H1 (cell line): ENCODE measurements around the gene GRIK2.

Experiments used
- CHD1 ChIP-seq: IDR thresholded peaks from 2 replicates; pipeline ENCODE4 v1.6.1; 2012; ENCODE audit warnings: low read depth, low read length, improper control_type of control experiment
- EP300 ChIP-seq, 2 experiments: IDR thresholded peaks; 1 replicate in 1 of 2; 2 replicates in 1 of 2; pipeline ENCODE4 v1.6.1; 2011 to 2012; ENCODE audit warnings: low read depth in 2 of 2, low read length in 2 of 2, mild to moderate bottlenecking in 2 of 2, borderline replicate concordance in 1 of 2, inconsistent platforms in 1 of 2, moderate library complexity in 1 of 2
- EZH2 ChIP-seq: fragments of 200-600 bp; sonication (generic); IDR thresholded peaks from 2 replicates; pipeline ENCODE4 v1.7.1; 2012; ENCODE audit warnings: low read depth, mild to moderate bottlenecking, moderate library complexity, low read length, inconsistent platforms; ENCODE audit not compliant: severe bottlenecking
- MAX ChIP-seq: IDR thresholded peaks from 2 replicates; pipeline ENCODE4 v1.6.1; 2012; ENCODE audit warnings: inconsistent platforms
- POLR2A ChIP-seq, 2 experiments: IDR thresholded peaks; 1 replicate in 1 of 2; 2 replicates in 1 of 2; pipeline ENCODE4 v1.6.1; 2011; ENCODE audit warnings: low read depth in 2 of 2, low read length in 2 of 2, mild to moderate bottlenecking in 2 of 2; ENCODE audit errors: control extremely low read depth in 1 of 2
- RAD21 ChIP-seq, 2 experiments: IDR thresholded peaks in 1 of 2; conservative IDR thresholded peaks in 1 of 2; 2 replicates each; pipeline ENCODE4 v1.6.1; 2011; ENCODE audit warnings: low read depth in 2 of 2, low read length in 2 of 2, improper control_type of control experiment in 1 of 2, inconsistent platforms in 1 of 2, mild to moderate bottlenecking in 1 of 2, moderate library complexity in 1 of 2
- YY1 ChIP-seq: IDR thresholded peaks from 2 replicates; pipeline ENCODE4 v1.6.1; 2011; ENCODE audit warnings: low read depth, mild to moderate bottlenecking, low read length
- TF ChIP-seq, protein P1 (sequence below), 3 experiments: IDR thresholded peaks; 1 replicate in 2 of 3; 2 replicates in 1 of 3; pipeline versions ENCODE4 v1.5.1 to v1.6.1; 2011; ENCODE audit warnings: low read length in 3 of 3, mild to moderate bottlenecking in 3 of 3, inconsistent platforms in 2 of 3, low read depth in 1 of 3, moderate library complexity in 1 of 3; ENCODE audit not compliant: insufficient read depth in 1 of 3; ENCODE audit errors: control extremely low read depth in 1 of 3

DNA sequence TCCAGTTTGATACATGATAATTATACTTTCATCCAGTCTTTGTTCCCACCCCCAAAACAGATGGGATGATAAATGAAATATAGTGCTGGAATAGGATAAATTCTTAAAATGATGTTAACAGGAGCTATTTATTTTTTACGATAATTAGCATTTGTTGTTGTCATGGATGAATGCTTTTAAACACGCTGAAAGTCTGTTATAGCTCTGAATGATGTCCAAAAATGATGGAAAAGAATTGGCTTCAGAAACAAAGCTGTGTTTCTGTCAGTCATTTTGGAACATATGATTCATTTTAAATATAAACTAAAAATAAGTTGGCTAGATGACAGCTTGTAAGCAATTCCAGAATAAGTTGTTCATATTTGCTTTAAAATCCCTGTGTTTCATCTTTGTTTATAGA, 237.4 kb downstream of the GRIK2 start:
- TF ChIP-seq YY1, result no peak
- TF ChIP-seq, protein P1, sequence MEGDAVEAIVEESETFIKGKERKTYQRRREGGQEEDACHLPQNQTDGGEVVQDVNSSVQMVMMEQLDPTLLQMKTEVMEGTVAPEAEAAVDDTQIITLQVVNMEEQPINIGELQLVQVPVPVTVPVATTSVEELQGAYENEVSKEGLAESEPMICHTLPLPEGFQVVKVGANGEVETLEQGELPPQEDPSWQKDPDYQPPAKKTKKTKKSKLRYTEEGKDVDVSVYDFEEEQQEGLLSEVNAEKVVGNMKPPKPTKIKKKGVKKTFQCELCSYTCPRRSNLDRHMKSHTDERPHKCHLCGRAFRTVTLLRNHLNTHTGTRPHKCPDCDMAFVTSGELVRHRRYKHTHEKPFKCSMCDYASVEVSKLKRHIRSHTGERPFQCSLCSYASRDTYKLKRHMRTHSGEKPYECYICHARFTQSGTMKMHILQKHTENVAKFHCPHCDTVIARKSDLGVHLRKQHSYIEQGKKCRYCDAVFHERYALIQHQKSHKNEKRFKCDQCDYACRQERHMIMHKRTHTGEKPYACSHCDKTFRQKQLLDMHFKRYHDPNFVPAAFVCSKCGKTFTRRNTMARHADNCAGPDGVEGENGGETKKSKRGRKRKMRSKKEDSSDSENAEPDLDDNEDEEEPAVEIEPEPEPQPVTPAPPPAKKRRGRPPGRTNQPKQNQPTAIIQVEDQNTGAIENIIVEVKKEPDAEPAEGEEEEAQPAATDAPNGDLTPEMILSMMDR (IDR thresholded peaks at IDR 0.05; ENCODE audit: control extremely low read depth in 1 of 3, insufficient read depth in 1 of 3, low read depth in 1 of 3, low read length in 3 of 3), result no peak
- no peak for TF ChIP-seq POLR2A (IDR thresholded peaks at IDR 0.05; ENCODE audit: control extremely low read depth in 1 of 2, low read depth in 2 of 2, low read length in 2 of 2)
- no peak for TF ChIP-seq EZH2
- no peak for TF ChIP-seq MAX
- TF ChIP-seq RAD21 (IDR thresholded peaks at IDR 0.05 in 1 of 2, conservative IDR thresholded peaks at IDR 0.05 in 1 of 2; ENCODE audit: low read depth in 2 of 2, low read length in 2 of 2), result no peak
- no peak for TF ChIP-seq CHD1
- TF ChIP-seq EP300 (IDR thresholded peaks at IDR 0.05; ENCODE audit: borderline replicate concordance in 1 of 2, low read depth in 2 of 2, low read length in 2 of 2), result no peak
